Measurements from ENCODE around the gene FMN2. TPM values are rescaled to one million over a fixed set of nuclear protein-coding genes. Genes with fewer than 3 reads are reported as not detected.
A peak's percentile ranks its signal among the peaks of the same experiment; 100 is the strongest.

Gene FMN2
- total RNA-seq, 1 experiment from 2014 or later = 4.6 TPM

- Histone ChIP-seq H3K27me3 (ENCODE audit: low read length) (no peaks in the 10 kb centered on the region), H3K9me2 (replicated peaks; ENCODE audit: low read length) (no peaks in the 10 kb centered on the region), H4K20me1 (ENCODE audit: low read length) (peaks cover 5% of the 10 kb centered on the region; the same call in 1 of the 2 replicates), H3K9me3 (ENCODE audit: low read length) (no peaks in the 10 kb centered on the region), H3K27ac (ENCODE audit: low read length) (peak overlapping the region; percentile 23; the same call in 1 of the 2 replicates), H3K79me2 (ENCODE audit: low read length) (peaks cover 50% of the 10 kb centered on the region), H3K9ac (ENCODE audit: low read length) (peak overlapping the region; percentile 65), H3K4me3 (ENCODE audit: low read length) (peak overlapping the region; percentile 92), H3K4me1 (ENCODE audit: insufficient read depth, low read length) (peaks cover 72% of the 10 kb centered on the region), H3F3A (ENCODE audit: low read length, unreplicated experiment) (peaks cover 6% of the 10 kb centered on the region), H3K4me2 (ENCODE audit: low read length) (peak overlapping the region; percentile 96), H2AFZ (ENCODE audit: low read length) (peak overlapping the region; percentile 93), H3K36me3 (ENCODE audit: low read depth, low read length) (no peaks in the 10 kb centered on the region)
- CTCF ChIA-PET = interaction anchor here (0.6 to 0.7 kb wide), 2 partner anchors 11 to 64 kb away, joined by 3 read pairs; no protein-coding TSS in a partner anchor
- POLR2A ChIA-PET (ENCODE audit: unreplicated experiment) = interaction anchor here (0.5 to 0.6 kb wide), 2 partner anchors 57 to 61 kb away, joined by 3 to 4 read pairs; no protein-coding TSS in a partner anchor
- no TSS peak for BruUV-seq (replicated peaks)
- no peak for DNase-seq
- no peak for ATAC-seq
- TF ChIP-seq CTCF (conservative IDR thresholded peaks at IDR 0.05; ENCODE audit: low read depth, low read length) = no peak
- TF ChIP-seq EZH2phosphoT487 (IDR thresholded peaks at IDR 0.05; ENCODE audit: borderline replicate concordance, low read length) = no peak
- TF ChIP-seq EZH2 (IDR thresholded peaks at IDR 0.05; ENCODE audit: low read length, unreplicated experiment) = no peak
- intact Hi-C loops (cut with micrococcal nuclease) = loop anchor here (2.0 kb wide), 2 partner anchors 22 to 60 kb away; no protein-coding TSS in a partner anchor
Observed at GRCh38 chr1:240090957-240091600, 604 bp upstream of the FMN2 start.

- ChIA-PET POLR2A (ENCODE audit: unreplicated experiment) (no interaction called here), CTCF (no interaction called here)
- no peak overlapping the region for H3K27ac ChIP-seq (ENCODE audit: low read length)
- no peaks in the 10 kb centered on the region for H3K36me3 ChIP-seq (ENCODE audit: low read depth, low read length)
- DNase-seq (peak; percentile 60), ATAC-seq (peak; percentile 42)
- H3K4me2 ChIP-seq (ENCODE audit: low read length) = peak overlapping the region; percentile 96
- H3K4me1 ChIP-seq (ENCODE audit: insufficient read depth, low read length) = peaks cover 64% of the 10 kb centered on the region
- H3F3A ChIP-seq (ENCODE audit: low read length, unreplicated experiment) = no peaks in the 10 kb centered on the region
- H3K79me2 ChIP-seq (ENCODE audit: low read length) = peaks cover 64% of the 10 kb centered on the region
- peak overlapping the region; percentile 65 for H3K9ac ChIP-seq (ENCODE audit: low read length)
- H3K9me2 ChIP-seq (replicated peaks; ENCODE audit: low read length) = no peaks in the 10 kb centered on the region
- peaks cover 5% of the 10 kb centered on the region; the same call in 1 of the 2 replicates for H4K20me1 ChIP-seq (ENCODE audit: low read length)
- no peaks in the 10 kb centered on the region for H3K9me3 ChIP-seq (ENCODE audit: low read length)
- H3K4me3 ChIP-seq (ENCODE audit: low read length) = peak overlapping the region; percentile 92
- BruUV-seq (replicated peaks) = TSS peak; percentile 50
- H2AFZ ChIP-seq (ENCODE audit: low read length) = peak overlapping the region; percentile 93
- H3K27me3 ChIP-seq (ENCODE audit: low read length) = no peaks in the 10 kb centered on the region
- intact Hi-C loops (cut with micrococcal nuclease) = no loop called here
- TF ChIP-seq EZH2 (IDR thresholded peaks at IDR 0.05; ENCODE audit: low read length, unreplicated experiment) (no peak), EZH2phosphoT487 (IDR thresholded peaks at IDR 0.05; ENCODE audit: borderline replicate concordance, low read length) (no peak), CTCF (conservative IDR thresholded peaks at IDR 0.05; ENCODE audit: low read depth, low read length) (peak; percentile 61)
Observed at GRCh38 chr1:240092301-240093119, 827 bp downstream of the FMN2 start.

Measured in PC-3 (cell line).